Activated T-cell treated with anti-CD3 and anti-CD28 coated beads for 1 hour (primary cell): ENCODE data around the gene GALNTL6.
"Not testable (repeated sequence)": the region's sequence is repeated elsewhere in the genome, so short reads cannot be mapped to it uniquely, and the experiment has no call there.

Experiments
- DNase-seq: peaks from one replicate; pipeline ENCODE4 v3.0.0-alpha.2; 2020; ENCODE audit warnings: low read depth

Gene GALNTL6

GRCh38 chr4:172751550-172751949, 938.3 kb downstream of the GALNTL6 start:
- no peak for DNase-seq

- DNase-seq: no peak
These were observed 945.6 kb downstream of the GALNTL6 start for GRCh38 chr4:172758586-172759340.

- no peak for DNase-seq
These were observed 947.3 kb downstream of the GALNTL6 start for GRCh38 chr4:172760512-172760911.

GRCh38 chr4:172762895-172763294, 949.7 kb downstream of the GALNTL6 start:
- no peak for DNase-seq

- DNase-seq: no peak
These were observed 957.6 kb downstream of the GALNTL6 start for GRCh38 chr4:172770787-172771186.

GRCh38 chr4:172772781-172773180, 959.6 kb downstream of the GALNTL6 start:
- no peak for DNase-seq

GRCh38 chr4:172776203-172776861, 963.1 kb downstream of the GALNTL6 start:
- no peak for DNase-seq

GRCh38 chr4:172777729-172778431, 964.7 kb downstream of the GALNTL6 start:
- no peak for DNase-seq

- no peak for DNase-seq
These were observed 965.4 kb downstream of the GALNTL6 start for GRCh38 chr4:172778583-172778982.

- DNase-seq: no peak
These were observed 967.4 kb downstream of the GALNTL6 start for GRCh38 chr4:172780566-172781081.

- no peak for DNase-seq
These were observed 972.4 kb downstream of the GALNTL6 start for GRCh38 chr4:172785613-172786012.

GRCh38 chr4:172786039-172786792, 973.0 kb downstream of the GALNTL6 start:
- no peak for DNase-seq

- no peak for DNase-seq
These were observed 973.9 kb downstream of the GALNTL6 start for GRCh38 chr4:172787111-172787510.

- no peak for DNase-seq
These were observed 978.6 kb downstream of the GALNTL6 start for GRCh38 chr4:172791841-172792240.

- no peak for DNase-seq
These were observed 980.5 kb downstream of the GALNTL6 start for GRCh38 chr4:172793565-172794306.

GRCh38 chr4:172794307-172794703, 981.1 kb downstream of the GALNTL6 start:
- DNase-seq: no peak

GRCh38 chr4:172797281-172797680, 984.1 kb downstream of the GALNTL6 start:
- not testable (repeated sequence) for DNase-seq

GRCh38 chr4:172802032-172802431, 988.8 kb downstream of the GALNTL6 start:
- no peak for DNase-seq

GRCh38 chr4:172806841-172807240, 993.6 kb downstream of the GALNTL6 start:
- no peak for DNase-seq

- no peak for DNase-seq
These were observed 995.0 kb downstream of the GALNTL6 start for GRCh38 chr4:172808196-172808595.

GRCh38 chr4:172809319-172809718, 996.1 kb downstream of the GALNTL6 start:
- no peak for DNase-seq
